Activated naive CD8-positive, alpha-beta T cell (primary cell): ENCODE data around the gene RWDD3.

Experiments used
- H3K27ac Mint-ChIP-seq: one replicate; pipeline ENCODE4 v1.8.0; 2021; ENCODE audit warnings: mixed read lengths
- H3K27me3 Mint-ChIP-seq: one replicate; pipeline ENCODE4 v1.8.0; 2021; ENCODE audit warnings: mixed read lengths
- H3K36me3 Mint-ChIP-seq: one replicate; pipeline ENCODE4 v1.8.0; 2021; ENCODE audit warnings: mixed read lengths
- H3K4me1 Mint-ChIP-seq: one replicate; pipeline ENCODE4 v1.8.0; 2021; ENCODE audit warnings: low read depth, mixed read lengths
- H3K4me3 Mint-ChIP-seq: one replicate; pipeline ENCODE4 v1.8.0; 2021; ENCODE audit warnings: mild to moderate bottlenecking, mixed read lengths
- H3K9me3 Mint-ChIP-seq: one replicate; pipeline ENCODE4 v1.8.0; 2021; ENCODE audit warnings: low read depth, mixed read lengths

RWDD3 gene

DNA sequence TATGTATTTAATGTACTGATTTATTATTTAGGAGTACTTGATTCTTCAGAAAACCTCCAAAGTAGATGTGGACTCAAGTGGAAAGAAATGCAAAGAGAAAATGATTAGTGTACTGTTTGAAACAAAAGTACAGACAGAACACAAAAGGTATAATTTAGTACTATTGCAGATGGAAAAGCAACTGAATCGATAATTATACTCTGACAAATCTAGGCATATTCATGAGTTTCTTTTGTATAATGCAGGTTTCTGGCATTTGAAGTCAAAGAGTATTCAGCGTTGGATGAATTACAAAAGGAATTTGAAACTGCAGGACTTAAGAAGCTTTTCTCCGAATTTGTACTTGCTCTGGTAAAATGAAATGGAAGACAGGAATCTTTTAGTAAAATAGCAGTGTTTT is 12.5 kb downstream of the RWDD3 start:
- Mint-ChIP-seq H3K9me3 (no peaks in the 10 kb centered on the region), H3K4me3 (no peak overlapping the region), H3K4me1 (peaks cover 18% of the 10 kb centered on the region), H3K27ac (peak overlapping the region; percentile 31), H3K36me3 (peaks cover 16% of the 10 kb centered on the region), H3K27me3 (no peaks in the 10 kb centered on the region)

DNA sequence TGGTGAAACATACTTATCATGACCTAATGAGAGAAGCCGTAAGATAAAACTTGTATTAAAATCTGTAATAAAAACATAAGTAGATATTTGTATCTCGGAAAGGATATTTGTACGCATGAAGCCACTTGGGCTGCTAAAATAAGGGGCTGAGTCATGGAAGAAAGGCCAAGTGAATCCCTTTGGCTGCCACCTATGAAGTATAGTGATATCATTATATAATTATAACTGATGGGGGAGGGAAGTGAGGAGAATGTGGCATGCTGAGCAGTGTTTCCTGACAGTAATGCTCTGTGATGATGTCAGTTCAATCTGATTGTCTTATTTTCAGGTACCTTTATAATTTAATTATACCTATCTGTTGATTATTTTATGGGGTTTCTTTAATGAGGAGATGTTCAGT is 13.6 kb downstream of the RWDD3 start:
- Mint-ChIP-seq H3K27me3 (no peaks in the 10 kb centered on the region), H3K27ac (no peak overlapping the region), H3K4me3 (no peak overlapping the region), H3K4me1 (peaks cover 12% of the 10 kb centered on the region), H3K36me3 (peaks cover 19% of the 10 kb centered on the region), H3K9me3 (peaks cover 5% of the 10 kb centered on the region)

DNA sequence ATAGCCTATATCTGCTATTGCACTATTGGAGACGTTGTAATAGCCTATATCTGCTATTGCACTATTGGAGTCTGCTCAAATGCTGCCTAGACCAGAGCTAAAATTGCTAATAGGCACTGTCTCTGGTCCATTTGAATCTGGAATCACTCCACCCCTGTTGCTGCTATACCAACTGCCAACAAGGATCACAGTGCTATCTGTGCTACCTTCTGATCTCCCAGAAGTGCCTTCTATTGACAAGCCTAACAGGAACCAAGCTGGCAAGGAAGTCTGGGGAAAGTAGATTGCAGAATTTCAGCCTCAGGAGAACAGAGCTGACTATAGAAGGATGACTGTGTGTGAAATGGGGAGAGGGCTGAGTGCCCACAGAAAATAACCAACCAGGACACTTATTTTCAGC is 15.9 kb downstream of the RWDD3 start:
- no peaks in the 10 kb centered on the region for H3K27me3 Mint-ChIP-seq
- H3K4me3 Mint-ChIP-seq = no peak overlapping the region
- no peak overlapping the region for H3K27ac Mint-ChIP-seq
- H3K4me1 Mint-ChIP-seq = no peaks in the 10 kb centered on the region
- peaks cover 26% of the 10 kb centered on the region for H3K36me3 Mint-ChIP-seq
- peaks cover 5% of the 10 kb centered on the region for H3K9me3 Mint-ChIP-seq

DNA sequence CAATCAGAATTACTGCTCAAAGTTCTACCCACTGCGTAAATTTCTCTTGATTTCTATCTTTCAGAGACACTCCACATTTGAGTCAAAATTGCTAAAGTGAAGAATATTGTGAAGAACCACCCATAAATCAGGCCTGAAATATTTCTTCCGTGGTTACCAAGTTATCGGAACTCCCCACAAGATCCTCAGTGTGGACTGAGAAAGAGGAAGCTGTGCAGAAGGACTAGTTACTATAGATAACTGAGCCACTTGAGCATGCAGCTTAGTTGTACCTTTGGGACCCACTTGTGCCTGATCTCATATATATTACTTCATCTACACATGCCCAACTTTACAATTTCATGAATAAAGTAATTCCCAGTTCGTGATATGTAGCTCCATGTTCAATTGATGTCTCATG is 18.4 kb downstream of the RWDD3 start:
- Mint-ChIP-seq H3K4me3 (no peak overlapping the region), H3K36me3 (peaks cover 21% of the 10 kb centered on the region), H3K27ac (no peak overlapping the region), H3K27me3 (no peaks in the 10 kb centered on the region), H3K9me3 (peaks cover 5% of the 10 kb centered on the region), H3K4me1 (no peaks in the 10 kb centered on the region)

DNA sequence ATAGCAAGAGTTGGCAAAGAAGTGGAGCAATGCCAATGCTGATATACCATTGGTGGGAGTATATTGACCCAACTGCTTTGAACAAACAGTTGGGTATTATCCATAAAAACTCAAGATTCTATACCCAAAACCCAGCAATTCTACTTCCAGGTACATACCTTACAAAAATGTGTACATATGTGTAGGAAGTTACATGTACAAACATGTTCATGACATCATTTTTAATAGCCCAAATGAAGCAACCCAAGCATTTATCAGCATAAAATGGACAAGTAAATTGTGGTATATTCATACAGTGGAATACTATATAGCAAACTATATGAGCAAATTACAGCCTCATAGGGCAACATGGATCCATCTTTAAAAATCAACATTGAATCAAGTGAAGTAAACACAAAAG is 20.9 kb downstream of the RWDD3 start:
- Mint-ChIP-seq H3K4me3 (no peak overlapping the region), H3K9me3 (peaks cover 5% of the 10 kb centered on the region), H3K27ac (no peak overlapping the region), H3K36me3 (peaks cover 21% of the 10 kb centered on the region), H3K27me3 (no peaks in the 10 kb centered on the region), H3K4me1 (no peaks in the 10 kb centered on the region)

DNA sequence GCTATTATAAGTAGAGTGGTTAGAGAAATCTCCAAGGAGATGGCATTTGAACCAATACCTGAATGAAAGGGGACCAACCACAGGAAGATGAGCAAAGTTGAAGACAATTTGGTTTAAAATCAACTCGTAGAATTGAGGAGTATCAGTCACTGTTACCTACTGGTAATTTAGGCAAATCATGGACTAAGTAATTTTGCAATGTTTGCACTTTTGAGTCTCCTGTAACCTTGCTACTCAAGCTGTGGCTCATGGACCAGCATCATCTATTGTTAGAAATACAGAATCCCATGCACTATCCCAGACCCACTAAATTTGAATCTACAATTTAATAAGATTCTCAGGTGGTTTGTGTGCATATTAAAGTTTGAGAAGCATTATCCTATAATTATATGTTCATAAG is 21.8 kb downstream of the RWDD3 start:
- H3K4me1 Mint-ChIP-seq = no peaks in the 10 kb centered on the region
- H3K27me3 Mint-ChIP-seq = no peaks in the 10 kb centered on the region
- H3K4me3 Mint-ChIP-seq = no peak overlapping the region
- H3K36me3 Mint-ChIP-seq = peaks cover 21% of the 10 kb centered on the region
- H3K27ac Mint-ChIP-seq = no peak overlapping the region
- H3K9me3 Mint-ChIP-seq = peaks cover 5% of the 10 kb centered on the region

DNA sequence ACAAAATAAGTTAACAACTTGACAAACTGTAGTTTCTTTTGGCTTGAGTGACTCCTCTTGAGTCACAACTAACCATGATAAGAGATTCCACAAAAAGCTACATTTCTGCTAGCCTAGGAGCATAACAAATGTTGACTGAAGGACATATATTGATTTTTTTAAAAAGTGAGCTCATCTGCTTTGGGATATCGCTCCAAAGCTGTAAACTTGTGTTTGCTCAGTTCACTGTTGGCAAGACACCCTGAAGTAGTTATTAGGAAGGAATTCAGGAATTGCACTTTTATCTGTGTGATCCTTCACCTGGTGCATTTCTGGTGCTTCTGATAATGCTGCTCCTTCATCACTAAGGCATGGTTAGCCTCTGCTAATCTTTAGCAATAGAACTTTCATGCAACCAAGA is 23.7 kb downstream of the RWDD3 start:
- Mint-ChIP-seq H3K27me3 (no peaks in the 10 kb centered on the region), H3K4me1 (no peaks in the 10 kb centered on the region), H3K9me3 (no peaks in the 10 kb centered on the region), H3K27ac (no peak overlapping the region), H3K4me3 (no peak overlapping the region), H3K36me3 (peaks cover 12% of the 10 kb centered on the region)

DNA sequence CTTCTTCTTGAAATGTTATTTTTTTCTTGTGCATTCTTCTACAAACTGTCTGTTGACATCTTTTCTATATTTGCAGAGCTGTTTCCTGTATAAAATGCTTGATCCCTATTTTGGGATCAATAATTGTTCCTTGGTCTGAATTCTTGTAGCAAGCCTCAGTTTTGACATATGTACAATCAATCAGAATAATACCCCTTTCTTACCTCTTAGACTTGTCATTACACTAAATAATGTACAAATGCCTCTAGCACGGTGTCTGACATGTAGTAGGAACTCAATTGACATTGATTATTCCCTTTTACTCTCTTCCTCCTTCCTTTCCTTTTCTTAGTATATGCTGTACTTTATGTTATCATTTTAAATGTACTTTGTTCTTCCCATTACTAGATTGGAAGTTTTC is 25.2 kb downstream of the RWDD3 start:
- Mint-ChIP-seq H3K27ac (no peak overlapping the region), H3K4me3 (no peak overlapping the region), H3K36me3 (peaks cover 2% of the 10 kb centered on the region), H3K27me3 (no peaks in the 10 kb centered on the region), H3K9me3 (no peaks in the 10 kb centered on the region), H3K4me1 (no peaks in the 10 kb centered on the region)

DNA sequence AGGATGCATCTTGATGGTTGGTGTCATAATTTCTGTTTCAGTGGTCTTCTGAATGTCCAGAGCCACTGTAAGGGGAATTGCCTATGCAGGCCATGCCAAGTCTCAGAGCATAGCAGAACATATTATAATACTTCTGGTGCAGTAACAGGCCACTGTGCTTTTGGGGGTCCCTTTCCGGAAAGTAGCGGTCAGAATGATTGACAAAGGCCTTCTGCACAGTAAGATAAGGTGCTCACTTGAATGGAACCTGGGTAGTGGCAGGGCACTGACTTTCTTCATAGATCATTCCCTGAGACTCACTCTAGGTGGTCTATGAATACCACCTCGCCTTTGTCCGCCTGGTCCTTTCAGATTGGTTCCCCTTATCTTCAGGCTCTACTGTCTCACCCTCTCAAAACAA is 28.9 kb downstream of the RWDD3 start:
- Mint-ChIP-seq H3K4me1 (no peaks in the 10 kb centered on the region), H3K27me3 (peaks cover 3% of the 10 kb centered on the region), H3K4me3 (no peak overlapping the region), H3K36me3 (peaks cover 4% of the 10 kb centered on the region), H3K27ac (no peak overlapping the region), H3K9me3 (no peaks in the 10 kb centered on the region)

DNA sequence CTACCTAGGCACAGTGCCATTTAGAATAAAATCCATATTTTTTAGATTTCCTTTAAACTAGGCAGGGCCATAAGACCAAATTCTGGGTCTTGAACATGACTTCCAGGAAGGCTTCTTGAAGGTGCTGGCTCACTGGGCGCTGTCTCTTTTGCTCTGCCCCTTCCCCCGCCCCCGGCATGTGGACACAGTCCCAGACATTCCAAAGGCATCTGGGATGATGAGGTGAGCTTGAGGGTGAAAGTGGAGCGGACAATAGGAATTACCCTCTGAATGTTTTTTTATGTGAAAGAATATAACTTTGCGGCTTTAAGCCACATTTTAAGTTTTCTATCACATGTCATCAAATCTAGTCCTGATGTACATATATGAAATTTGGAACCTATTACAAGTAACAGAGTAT is 29.4 kb downstream of the RWDD3 start:
- Mint-ChIP-seq H3K27me3 (peaks cover 3% of the 10 kb centered on the region), H3K4me1 (no peaks in the 10 kb centered on the region), H3K9me3 (no peaks in the 10 kb centered on the region), H3K36me3 (peaks cover 4% of the 10 kb centered on the region), H3K27ac (no peak overlapping the region), H3K4me3 (no peak overlapping the region)

DNA sequence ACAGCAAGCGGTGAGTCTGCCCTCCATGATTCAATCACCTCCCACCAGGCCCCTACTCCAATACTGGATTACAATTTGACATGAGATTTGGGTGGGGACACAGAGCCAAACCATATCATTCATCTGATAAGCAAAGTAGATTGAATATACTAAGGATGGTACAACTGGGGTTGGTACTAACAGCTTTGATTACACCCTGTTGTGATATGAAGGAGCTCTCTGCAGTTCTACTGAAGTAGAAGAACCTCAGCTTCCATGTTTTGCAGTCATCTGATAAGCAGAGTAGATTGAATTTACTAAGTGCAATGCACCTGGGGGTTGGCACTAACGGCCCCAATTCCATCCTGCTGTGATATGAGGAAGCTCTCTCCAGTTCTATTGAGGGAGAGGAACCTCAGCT is 31.1 kb downstream of the RWDD3 start:
- Mint-ChIP-seq H3K36me3 (peaks cover 4% of the 10 kb centered on the region), H3K9me3 (no peaks in the 10 kb centered on the region), H3K27ac (no peak overlapping the region), H3K27me3 (peaks cover 7% of the 10 kb centered on the region), H3K4me3 (no peak overlapping the region), H3K4me1 (no peaks in the 10 kb centered on the region)

DNA sequence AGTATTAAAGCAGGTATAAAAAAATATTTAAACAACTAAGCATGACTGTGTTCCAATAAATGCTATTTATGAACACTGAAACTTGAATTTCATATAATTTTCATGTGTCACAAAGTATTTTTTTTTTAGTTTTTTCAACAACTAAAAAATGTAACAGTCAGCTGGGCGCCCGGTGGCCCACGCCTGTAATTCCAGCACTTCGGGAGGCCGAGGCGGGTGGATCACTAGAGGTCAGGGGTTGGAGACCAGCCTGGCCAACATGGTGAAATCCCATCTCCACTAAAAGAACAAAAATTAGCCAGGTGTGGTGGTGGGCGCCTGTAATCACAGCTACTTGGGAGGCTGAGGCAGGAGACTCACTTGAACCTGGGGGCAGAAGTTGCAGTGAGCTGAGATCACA is 42.4 kb downstream of the RWDD3 start:
- H3K36me3 Mint-ChIP-seq = peaks cover 1% of the 10 kb centered on the region
- peaks cover 20% of the 10 kb centered on the region for H3K9me3 Mint-ChIP-seq
- peaks cover 4% of the 10 kb centered on the region for H3K27me3 Mint-ChIP-seq
- H3K27ac Mint-ChIP-seq = no peak overlapping the region
- H3K4me3 Mint-ChIP-seq = no peak overlapping the region
- no peaks in the 10 kb centered on the region for H3K4me1 Mint-ChIP-seq

DNA sequence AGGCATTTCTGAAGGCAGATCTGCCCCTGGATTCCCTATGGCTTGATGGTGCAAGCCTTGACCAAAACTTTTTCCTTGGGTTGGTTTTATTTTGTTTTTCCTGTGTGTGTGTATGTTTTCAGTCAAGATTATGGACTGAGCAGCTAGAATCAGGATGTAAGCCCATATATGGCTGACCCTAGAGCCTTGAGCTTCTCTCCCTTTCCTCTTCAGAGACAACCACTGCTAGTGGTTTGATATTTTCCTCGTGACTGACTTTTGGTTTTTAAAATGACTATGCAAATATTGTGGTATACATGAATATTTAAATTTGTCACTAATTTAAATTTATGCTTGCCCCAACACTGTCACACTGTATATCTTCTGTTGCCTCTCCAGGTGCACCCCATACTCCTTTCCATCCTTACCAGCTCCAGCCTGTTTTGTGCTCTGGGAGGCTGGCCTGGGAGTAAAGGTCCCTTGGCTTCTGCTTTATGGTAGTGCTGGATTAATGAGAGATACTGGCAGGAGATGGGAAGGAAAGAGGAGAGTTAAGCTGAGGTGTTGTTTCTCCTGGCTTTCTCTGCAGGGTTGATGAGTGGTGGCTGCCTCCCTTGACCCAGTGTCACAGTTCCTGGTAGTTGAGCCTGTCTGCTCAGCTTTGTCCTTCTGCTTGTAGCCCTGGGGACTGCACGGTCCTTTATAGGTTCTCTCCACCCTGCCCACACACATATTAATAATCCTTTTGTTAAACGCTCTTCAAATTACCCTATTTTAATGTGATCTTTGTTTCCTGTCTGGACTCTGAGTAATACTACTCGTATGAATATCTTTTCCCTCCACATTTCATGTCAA is 44.4 kb downstream of the RWDD3 start:
- no peaks in the 10 kb centered on the region for H3K4me1 Mint-ChIP-seq
- peaks cover 2% of the 10 kb centered on the region for H3K27me3 Mint-ChIP-seq
- no peaks in the 10 kb centered on the region for H3K36me3 Mint-ChIP-seq
- no peak overlapping the region for H3K27ac Mint-ChIP-seq
- no peak overlapping the region for H3K4me3 Mint-ChIP-seq
- peaks cover 4% of the 10 kb centered on the region for H3K9me3 Mint-ChIP-seq

DNA sequence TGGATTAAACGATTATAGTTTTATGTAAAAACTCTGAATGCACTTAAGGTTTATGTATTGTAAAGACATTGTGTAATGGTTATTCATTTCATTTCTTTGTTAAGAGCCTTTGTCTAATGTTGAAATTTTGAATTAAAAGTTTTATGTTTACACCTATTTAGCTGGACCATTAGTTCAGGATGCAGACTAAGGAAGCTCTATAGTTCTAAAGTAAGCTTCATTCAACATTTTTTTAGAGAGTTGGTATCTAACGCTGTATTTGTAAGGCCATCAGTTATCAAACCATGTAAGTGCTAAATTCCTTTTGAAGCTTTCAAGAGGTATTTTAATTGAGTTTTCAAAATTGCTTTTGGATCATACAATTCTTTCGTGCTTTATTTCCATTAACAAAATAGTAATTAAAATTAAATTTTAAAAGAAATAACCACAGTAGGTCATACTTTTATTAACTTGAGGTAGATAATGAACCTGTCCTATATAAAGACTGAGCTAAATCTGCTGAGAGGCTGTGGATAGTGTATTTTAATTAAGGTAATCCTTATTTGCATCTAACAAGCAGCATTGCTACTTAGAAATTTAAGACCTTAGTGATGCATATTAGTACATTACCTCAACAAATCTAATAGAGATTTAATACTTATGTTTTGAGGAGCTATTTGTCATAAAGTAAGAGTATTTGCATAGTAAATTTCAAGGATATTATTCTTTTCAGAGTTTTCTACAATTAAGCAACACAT is 47.9 kb downstream of the RWDD3 start:
- Mint-ChIP-seq H3K36me3 (no peaks in the 10 kb centered on the region), H3K27ac (no peak overlapping the region), H3K4me3 (no peak overlapping the region), H3K4me1 (no peaks in the 10 kb centered on the region), H3K9me3 (no peaks in the 10 kb centered on the region), H3K27me3 (peaks cover 2% of the 10 kb centered on the region)

DNA sequence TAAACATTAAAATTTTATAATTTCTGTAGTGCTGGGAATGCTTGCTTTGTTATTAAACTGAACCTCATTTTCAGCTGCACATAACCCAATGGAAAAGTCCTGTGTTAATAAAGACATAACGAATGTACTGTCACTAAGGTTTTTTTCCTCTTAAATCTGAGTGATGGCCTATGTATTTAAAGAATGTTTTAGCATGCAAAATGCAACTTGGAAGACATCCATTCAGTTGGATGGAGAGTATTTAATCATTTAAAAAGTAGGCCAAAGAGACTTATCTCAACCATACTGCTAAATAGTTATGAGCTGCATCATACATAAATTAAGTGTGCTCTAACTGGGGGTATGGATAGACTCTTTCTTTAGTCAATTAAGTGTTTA is 48.5 kb downstream of the RWDD3 start:
- no peaks in the 10 kb centered on the region for H3K9me3 Mint-ChIP-seq
- no peak overlapping the region for H3K4me3 Mint-ChIP-seq

DNA sequence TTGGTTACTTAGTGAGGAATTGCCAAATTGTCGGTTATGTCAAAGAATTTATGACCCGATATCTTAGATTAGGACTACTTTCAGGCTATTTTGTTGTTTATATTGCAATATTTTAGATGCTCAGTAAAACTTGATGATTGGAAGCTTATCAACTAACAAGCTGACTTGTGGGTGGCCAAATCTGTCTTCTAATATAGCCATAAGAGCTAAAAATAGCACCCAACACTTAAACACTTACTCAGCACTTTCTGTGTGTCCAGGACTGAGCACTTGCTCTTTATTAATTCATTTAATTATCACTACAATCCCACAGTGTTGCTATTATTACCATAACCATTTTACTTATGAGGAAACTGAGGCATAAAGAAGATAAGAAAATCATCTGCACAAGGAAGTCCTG is 50.4 kb downstream of the RWDD3 start:
- H3K27ac Mint-ChIP-seq = no peak overlapping the region
- H3K36me3 Mint-ChIP-seq = no peaks in the 10 kb centered on the region
- no peaks in the 10 kb centered on the region for H3K9me3 Mint-ChIP-seq
- H3K4me3 Mint-ChIP-seq = no peak overlapping the region
- H3K4me1 Mint-ChIP-seq = no peaks in the 10 kb centered on the region
- peaks cover 2% of the 10 kb centered on the region for H3K27me3 Mint-ChIP-seq

More for the DNA sequence above, 48.5 kb downstream of the RWDD3 start:
- Mint-ChIP-seq H3K27me3 (peaks cover 2% of the 10 kb centered on the region), H3K27ac (no peak overlapping the region), H3K4me1 (no peaks in the 10 kb centered on the region), H3K36me3 (no peaks in the 10 kb centered on the region)
